Astrocyte of the hippocampus (primary cell): ENCODE results near the gene CD74.

Experiments used
- DNase-seq: peaks from one replicate; pipeline ENCODE4 v3.0.0; 2011; ENCODE audit warnings: low read depth, low spot score

Gene CD74

DNA sequence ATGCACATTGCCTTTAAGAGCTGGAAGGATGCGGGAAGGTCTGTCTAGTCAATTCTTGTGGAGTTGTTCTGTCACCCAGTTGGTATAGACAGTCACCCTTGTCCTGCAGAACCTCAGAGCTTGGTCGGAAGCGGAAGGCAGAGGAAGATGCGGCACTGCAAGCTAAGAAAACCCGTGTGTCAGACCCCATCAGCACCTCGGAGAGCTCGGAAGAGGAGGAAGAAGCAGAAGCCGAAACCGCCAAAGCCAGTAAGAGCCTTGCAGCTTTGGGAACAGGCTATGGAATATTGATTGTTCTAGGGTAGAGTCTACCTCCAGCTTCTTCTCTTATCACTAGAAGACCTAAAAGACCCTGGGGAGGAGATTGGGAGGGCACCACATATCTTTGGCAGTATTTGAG, 48.7 kb downstream of the CD74 start:
- no peak for DNase-seq

DNA sequence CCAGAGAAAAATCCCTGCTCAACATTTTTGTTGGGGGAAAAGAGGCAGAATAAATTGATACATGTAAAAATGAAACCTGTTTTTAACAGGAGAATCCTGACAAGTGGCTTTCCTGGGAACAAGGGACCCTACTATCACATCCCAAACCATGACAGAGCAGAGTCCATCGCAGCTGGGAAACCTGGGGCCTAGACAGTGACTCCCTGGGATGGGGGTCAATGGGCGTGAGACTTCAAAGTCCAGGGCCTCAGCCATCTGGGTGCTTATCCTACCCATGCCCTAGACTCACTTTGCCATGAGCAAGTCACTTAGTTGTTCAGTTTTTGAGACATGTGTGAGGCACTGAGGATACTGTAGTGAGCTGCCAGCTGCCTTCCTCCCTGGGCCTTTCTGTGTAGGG, 49.5 kb downstream of the CD74 start:
- no peak for DNase-seq

DNA sequence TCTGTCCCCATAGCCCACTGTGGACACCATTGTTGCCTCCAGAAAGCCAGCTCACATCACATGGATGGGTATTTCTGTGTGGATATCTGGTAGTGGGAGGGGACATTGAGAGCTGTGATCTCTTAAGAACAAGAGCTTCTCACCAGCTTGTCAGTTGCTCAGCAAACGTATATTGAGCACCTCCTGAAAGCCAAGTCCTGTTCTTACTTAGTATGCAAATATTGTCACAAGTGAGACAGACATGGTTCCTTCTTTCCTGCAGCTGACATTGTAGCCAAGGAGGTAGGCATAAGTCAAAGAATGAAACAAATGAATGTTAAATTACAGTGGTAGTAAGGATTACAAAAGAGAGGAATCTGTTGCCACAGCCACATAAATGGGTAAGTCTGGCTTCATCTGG, 51.4 kb downstream of the CD74 start:
- no peak for DNase-seq

DNA sequence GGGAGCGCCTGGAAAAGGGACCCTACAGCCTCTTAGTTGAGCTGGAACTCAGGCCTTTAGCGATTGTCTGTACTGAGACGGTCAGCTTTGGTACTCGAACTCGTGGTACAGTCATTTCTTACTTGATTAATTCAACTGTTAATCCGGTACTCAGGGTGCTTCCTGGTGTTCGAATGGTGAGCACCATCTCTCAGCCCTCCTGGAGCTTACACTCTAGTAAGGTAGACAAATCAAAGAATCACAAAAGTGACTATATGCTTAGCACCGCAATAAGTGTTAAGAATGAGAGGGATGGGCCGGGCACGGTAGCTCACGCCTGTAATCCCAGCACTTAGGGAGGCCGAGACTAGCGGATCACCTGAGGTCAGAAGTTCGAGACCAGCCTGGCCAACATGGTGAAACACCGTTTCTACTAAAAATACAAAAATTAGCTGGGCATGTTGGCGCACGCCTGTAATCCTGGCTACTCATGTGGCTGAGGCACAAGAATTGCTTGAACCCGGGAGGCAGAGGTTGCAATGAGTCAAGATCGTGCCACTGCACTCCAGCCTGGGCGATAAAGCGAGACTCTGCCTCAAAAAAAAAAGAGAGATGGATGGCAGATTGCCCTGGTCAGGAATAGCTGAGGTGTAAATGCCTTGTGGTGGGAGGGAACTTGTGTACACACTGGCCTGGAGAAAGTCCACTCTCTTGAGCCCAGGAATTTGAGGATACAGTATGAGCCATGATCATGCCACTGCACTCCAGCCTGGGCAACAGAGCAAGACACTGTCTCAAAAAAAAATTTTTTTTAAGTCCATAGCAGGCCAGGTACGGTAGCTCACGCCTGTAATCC, 54.2 kb downstream of the CD74 start:
- peak; percentile 58 for DNase-seq

DNA sequence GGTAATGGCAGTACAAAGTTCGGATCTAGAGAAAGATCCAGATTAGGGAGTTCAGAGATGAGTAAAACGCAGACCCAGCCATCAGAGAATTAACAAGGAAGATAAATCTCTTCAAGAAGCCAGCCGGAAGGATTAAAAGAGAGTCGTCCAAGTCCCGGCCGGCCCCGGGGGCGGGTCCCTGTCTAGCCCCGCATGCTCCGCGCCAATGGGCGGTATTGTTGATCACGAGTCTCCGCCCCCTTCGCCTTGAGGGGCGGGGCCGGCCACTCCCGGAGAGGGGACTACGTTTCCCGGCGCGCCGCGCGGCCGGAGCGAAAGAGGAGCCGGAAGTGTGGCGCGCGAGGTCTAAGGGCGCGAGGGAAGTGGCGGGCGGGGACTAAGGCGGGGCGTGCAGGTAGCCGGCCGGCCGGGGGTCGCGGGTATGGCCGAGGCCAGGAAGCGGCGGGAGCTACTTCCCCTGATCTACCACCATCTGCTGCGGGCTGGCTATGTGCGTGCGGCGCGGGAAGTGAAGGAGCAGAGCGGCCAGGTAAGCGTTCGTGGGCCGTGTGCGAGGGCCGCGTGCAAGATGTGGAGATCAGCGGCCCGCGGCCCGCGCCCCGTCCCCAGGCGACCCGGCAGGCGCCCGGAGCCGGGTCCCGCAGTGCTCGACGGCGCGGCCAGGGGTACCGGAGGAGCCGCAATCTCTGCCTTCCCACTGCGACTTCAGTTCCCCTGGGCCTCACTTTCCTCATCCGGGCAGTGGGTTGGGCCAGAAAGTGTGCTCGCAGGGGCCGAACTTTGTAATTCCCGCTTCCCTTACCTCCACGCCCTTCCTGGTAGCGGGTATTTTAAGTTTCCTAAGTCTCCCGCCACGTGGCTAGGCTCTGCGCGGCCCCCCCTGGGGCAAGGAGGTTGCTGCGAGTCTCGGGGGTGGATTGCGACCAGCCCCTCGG, 55.1 kb downstream of the CD74 start, which contains the start of gene TCOF1:
TCOF1 (plus strand) TSS at position 372 of the 935 bp plus-strand sequence; CDS start at position 422, 50 bp downstream.
- DNase-seq, result peak; percentile 99

DNA sequence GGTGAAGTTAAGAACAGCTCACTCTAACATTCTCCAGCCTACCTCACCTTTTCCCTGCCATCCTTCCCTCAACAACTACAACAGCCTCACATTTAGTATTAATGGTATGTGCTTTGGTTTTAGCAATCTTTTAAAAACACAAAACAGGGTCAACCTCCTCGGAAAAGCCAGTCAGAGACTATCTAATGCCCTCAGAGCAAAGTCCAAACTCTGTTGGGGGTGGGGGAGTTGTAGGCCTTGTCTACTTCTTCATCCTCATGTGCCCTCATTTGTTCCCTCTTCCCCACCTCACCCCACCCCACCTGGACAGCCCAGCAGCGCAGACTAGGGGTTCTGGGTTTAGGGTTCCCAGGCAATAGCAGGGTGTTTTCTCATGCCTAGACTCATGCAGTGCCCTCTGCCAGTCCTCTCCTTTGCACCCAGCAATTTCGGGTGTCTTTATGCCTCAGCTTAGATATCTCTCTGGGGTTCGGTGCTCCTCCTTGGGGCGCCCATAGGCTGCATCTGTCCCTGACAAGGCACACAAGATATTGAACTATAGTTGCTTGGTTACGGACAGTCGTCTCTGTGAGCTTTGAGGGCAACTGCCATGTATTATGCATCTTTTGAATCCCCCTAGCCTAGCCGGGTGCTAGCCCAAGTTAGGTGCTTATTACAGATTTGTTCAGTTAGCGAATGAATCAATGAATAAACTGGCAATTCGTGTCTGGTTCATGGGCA, 56.0 kb downstream of the CD74 start:
- no peak for DNase-seq

DNA sequence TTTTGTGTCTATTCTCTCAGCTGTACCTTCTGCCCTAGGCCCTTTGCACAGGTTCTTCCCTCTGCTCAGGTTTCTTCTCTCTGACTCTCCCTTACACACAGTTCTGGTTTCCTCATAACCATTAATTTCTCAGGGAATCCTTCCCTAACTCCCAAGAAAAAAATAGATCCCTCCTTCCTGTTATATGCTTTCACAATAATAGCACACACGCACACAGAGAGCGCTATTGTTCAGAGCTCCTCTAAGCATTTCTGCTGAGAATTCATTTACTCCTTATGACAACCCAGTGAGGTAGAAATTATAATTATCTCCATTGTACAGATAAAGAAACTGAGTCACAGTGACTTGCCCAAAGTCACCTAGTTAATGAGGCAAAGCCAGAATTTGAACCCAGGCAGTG, 56.9 kb downstream of the CD74 start:
- DNase-seq, result no peak

DNA sequence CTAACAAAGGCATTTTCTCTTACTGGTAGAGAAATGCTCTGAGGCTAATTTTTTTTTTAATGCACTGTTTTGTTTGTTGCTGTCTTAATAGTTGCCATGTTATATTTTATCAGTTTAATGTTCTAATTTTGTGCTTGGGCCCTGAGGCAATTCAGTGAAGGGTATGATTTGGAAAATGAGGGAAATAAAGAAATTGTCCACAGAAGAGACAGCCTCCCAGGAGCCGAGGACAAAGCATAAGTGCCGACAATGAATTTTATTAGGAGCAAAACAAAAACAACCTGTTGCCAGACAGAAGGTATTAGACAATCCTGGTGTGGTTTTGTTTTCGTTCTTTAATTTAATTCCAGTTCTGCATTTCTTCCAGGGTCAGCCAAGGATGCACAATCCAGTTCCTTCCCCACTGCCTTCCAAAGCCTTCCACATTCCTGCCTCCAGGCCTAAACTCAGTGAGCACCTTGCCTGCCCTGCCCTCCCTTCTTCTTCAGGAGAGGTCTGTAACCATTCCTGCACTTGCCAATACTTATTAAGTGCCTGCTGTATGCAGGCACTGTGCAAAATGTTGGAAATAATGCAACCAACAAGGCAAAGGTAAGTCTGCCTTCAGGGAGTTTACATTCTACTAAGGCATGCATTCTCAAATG, 59.6 kb downstream of the CD74 start:
- DNase-seq, result no peak

DNA sequence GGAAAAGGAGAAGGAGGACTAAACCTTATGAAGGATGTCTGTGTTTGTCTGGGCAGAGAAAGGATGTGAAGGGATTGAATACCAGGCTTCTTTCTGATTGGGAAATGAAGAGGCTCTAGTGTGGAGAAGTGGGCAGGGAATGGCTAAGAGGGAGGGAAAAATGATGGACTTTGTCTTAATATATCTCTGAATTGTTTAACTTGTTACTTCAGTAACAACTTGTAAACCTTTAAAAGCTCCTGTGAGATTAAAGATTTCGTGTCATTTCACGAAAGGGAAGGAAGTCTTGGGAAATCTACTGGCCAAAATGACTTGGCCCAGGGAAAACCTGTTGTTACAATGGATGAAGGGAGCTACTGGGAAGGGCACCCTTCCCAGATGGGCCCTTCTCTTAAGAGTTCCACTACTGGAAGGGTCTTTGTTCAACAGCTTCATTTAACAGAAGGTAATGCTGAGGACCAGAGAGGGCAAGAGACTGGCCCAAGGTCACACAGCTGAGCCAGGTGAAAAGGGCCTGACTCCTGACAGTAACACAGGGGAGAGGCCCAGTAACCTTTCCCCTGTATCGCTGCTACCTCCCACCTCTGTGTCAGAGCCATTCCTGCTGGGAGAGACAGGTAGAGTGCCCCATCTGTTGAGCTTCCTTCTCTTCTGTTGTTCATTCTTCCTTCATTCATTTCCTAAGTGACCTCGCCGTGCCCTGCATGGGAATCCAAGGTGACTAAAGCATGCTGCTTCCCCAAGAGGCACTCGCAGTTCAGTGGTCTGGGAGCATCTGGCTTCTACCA, 60.3 kb downstream of the CD74 start:
- DNase-seq, result peak; percentile 18
